Measurements from ENCODE around the gene SGMS1. TPM values are rescaled to one million over a fixed set of nuclear protein-coding genes. Genes with fewer than 3 reads are reported as not detected.

The SGMS1 gene
- total RNA-seq, 2 donors from 2014 or later, result 45.3 to 51.3 TPM

Other genes starting within 250 kb of the SGMS1 start
- gene ASAH2B, start 116.0 kb upstream of the SGMS1 start, total RNA-seq, result 1 to 10 TPM; 1.3 TPM

Measured in T-helper 17 cell (primary cell).